H1 (cell line): ENCODE measurements around the gene IRS1. TPM values are rescaled to one million over a fixed set of nuclear protein-coding genes. Genes with fewer than 3 reads are reported as not detected.

Experiments used
- ASH2L ChIP-seq: fragments of 200-600, 300-600 bp; sonication (generic); IDR thresholded peaks from one replicate; pipeline ENCODE4 v1.7.1; 2017; ENCODE audit warnings: low read length
- BACH1 ChIP-seq: IDR thresholded peaks from 2 replicates; pipeline ENCODE4 v1.6.1; 2012; ENCODE audit warnings: low read length, improper control_type of control experiment
- BRCA1 ChIP-seq: IDR thresholded peaks from 2 replicates; pipeline ENCODE4 v1.6.1; 2012; ENCODE audit warnings: low read depth, low read length, improper control_type of control experiment
- CHD2 ChIP-seq: IDR thresholded peaks from 2 replicates; pipeline ENCODE4 v1.6.1; 2012; ENCODE audit warnings: low read length, improper control_type of control experiment
- CREB1 ChIP-seq: IDR thresholded peaks from 2 replicates; pipeline ENCODE4 v1.6.1; 2012; ENCODE audit warnings: inconsistent platforms
- CTBP2 ChIP-seq: IDR thresholded peaks from 2 replicates; pipeline ENCODE4 v1.7.0; 2011; ENCODE audit warnings: borderline replicate concordance, mild to moderate bottlenecking, moderate library complexity, mixed read lengths, low read length; ENCODE audit not compliant: insufficient read depth, insufficient read length
- HDAC2 ChIP-seq, 2 experiments: fragments of 300-600 bp in 1 of 2; sonication (generic) in 1 of 2; IDR thresholded peaks; 2 replicates each; pipeline ENCODE4 v1.6.1; 2011 to 2012; ENCODE audit warnings: low read depth in 2 of 2, low read length in 2 of 2, mild to moderate bottlenecking in 2 of 2, moderate library complexity in 2 of 2, borderline replicate concordance in 1 of 2, inconsistent platforms in 1 of 2
- HDAC6 ChIP-seq: IDR thresholded peaks from one replicate; pipeline ENCODE4 v1.7.1; 2012; ENCODE audit warnings: low read depth, mild to moderate bottlenecking, inconsistent platforms, low read length, moderate library complexity
- KDM1A ChIP-seq: fragments of 200-600, 300-600 bp; sonication (generic); IDR thresholded peaks from 2 replicates; pipeline ENCODE4 v1.7.1; 2016; ENCODE audit warnings: mild to moderate bottlenecking, low read length, borderline replicate concordance
- MAX ChIP-seq: IDR thresholded peaks from 2 replicates; pipeline ENCODE4 v1.6.1; 2012; ENCODE audit warnings: inconsistent platforms
- NANOG ChIP-seq: IDR thresholded peaks from 2 replicates; pipeline ENCODE4 v1.6.1; 2011; ENCODE audit warnings: low read length, low read depth, mild to moderate bottlenecking, inconsistent platforms; ENCODE audit not compliant: insufficient read depth, poor library complexity, severe bottlenecking
- NRF1 ChIP-seq: IDR thresholded peaks from 2 replicates; pipeline ENCODE4 v1.6.1; 2011; ENCODE audit warnings: mild to moderate bottlenecking, low read depth, low read length, improper control_type of control experiment
- RFX5 ChIP-seq: IDR thresholded peaks from 2 replicates; pipeline ENCODE4 v1.6.1; 2011; ENCODE audit warnings: low read depth, low read length, improper control_type of control experiment, borderline replicate concordance
- SIN3A ChIP-seq, 2 experiments: IDR thresholded peaks in 1 of 2; conservative IDR thresholded peaks in 1 of 2; 2 replicates each; pipeline ENCODE4 v1.6.1; 2011 to 2012; ENCODE audit warnings: low read length in 2 of 2, improper control_type of control experiment in 1 of 2, low read depth in 1 of 2, mild to moderate bottlenecking in 1 of 2
- SP2 ChIP-seq: IDR thresholded peaks from 2 replicates; pipeline ENCODE4 v1.6.1; 2012; ENCODE audit warnings: mild to moderate bottlenecking, low read length, inconsistent platforms
- SRF ChIP-seq: IDR thresholded peaks from 2 replicates; pipeline ENCODE4 v1.6.1; 2011; ENCODE audit warnings: mild to moderate bottlenecking, low read depth, low read length, moderate library complexity
- TAF1 ChIP-seq: IDR thresholded peaks from 2 replicates; pipeline ENCODE4 v1.6.1; 2011; ENCODE audit warnings: mild to moderate bottlenecking, low read depth, low read length
- TBP ChIP-seq: IDR thresholded peaks from 2 replicates; pipeline ENCODE4 v1.6.1; 2011; ENCODE audit warnings: low read depth, low read length, improper control_type of control experiment
- TCF12 ChIP-seq: IDR thresholded peaks from 2 replicates; pipeline ENCODE4 v1.6.1; 2011; ENCODE audit warnings: low read depth, mild to moderate bottlenecking, low read length
- YY1 ChIP-seq: IDR thresholded peaks from 2 replicates; pipeline ENCODE4 v1.6.1; 2011; ENCODE audit warnings: low read depth, mild to moderate bottlenecking, low read length
- polyA plus RNA-seq, 7 experiments: library from polyadenylated mRNA; depleted of rRNA in 3 of 7; stranded (reverse) in 5 of 7; unstranded in 2 of 7; fragments of >200 nt in 5 of 7; fragments of 200-250 nt in 2 of 7; gene quantifications; 1 replicate in 5 of 7; 2 replicates in 1 of 7; 4 replicates in 1 of 7; pipeline versions ENCODE4 v1.2.1 to v1.2.3, GENCODE V29; 2011 to 2013; ENCODE audit warnings: missing spikeins in 2 of 7, mixed read lengths in 2 of 7
- total RNA-seq: library from RNA; stranded (reverse); fragmentation: NEBNext Ultra II Directional; extraction: Animal tissue kit (Norgen Biotek cat#: 25700); gene quantifications from 2 replicates; pipeline ENCODE4 v1.2.1, GENCODE V29; 2021

Gene IRS1
- total and polyA plus RNA-seq, 2 of the 8 experiments (the other 6 are each of a cell fraction or from before 2014, with no cell fraction given) = 9.1 to 26.9 TPM

GRCh38 chr2:226800941-226801784, 1.5 kb upstream of the IRS1 start (continued):
- TF ChIP-seq RFX5 (no peak), NANOG (no peak), KDM1A (no peak), YY1 (no peak), TAF1 (0 out of 2 replicates have a peak, but pooled peaks have one; percentile 42), BRCA1 (no peak), HDAC6 (no peak), CTBP2 (no peak), ASH2L (peak; percentile 19), HDAC2 (IDR thresholded peaks at IDR 0.05; ENCODE audit: borderline replicate concordance in 1 of 2, low read depth in 2 of 2, low read length in 2 of 2) (no peak), TCF12 (no peak), CHD2 (peak; percentile 76), CREB1 (no peak), TBP (0 out of 2 replicates have a peak, but pooled peaks have one; percentile 12), MAX (peak; percentile 81), SP2 (peak; percentile 53), SIN3A (conservative IDR thresholded peaks at IDR 0.05 in 1 of 2, IDR thresholded peaks at IDR 0.05 in 1 of 2; ENCODE audit: low read depth in 1 of 2, low read length in 2 of 2) (peak in 1 of 2 experiments; percentile 42; a peak in 1 of 4 replicates), NRF1 (peak; percentile 52), SRF (no peak), BACH1 (no peak)
